HG02943 (cell line): ENCODE results near the gene GAD1.

Source experiments
- ATAC-seq: cut with Tn5 transposase; IDR thresholded peaks from one replicate; pipeline ENCODE4 v1.9.1; 2021; ENCODE audit warnings: mild to moderate bottlenecking, low read depth, moderate library complexity; ENCODE audit not compliant: unreplicated experiment

Gene GAD1

DNA sequence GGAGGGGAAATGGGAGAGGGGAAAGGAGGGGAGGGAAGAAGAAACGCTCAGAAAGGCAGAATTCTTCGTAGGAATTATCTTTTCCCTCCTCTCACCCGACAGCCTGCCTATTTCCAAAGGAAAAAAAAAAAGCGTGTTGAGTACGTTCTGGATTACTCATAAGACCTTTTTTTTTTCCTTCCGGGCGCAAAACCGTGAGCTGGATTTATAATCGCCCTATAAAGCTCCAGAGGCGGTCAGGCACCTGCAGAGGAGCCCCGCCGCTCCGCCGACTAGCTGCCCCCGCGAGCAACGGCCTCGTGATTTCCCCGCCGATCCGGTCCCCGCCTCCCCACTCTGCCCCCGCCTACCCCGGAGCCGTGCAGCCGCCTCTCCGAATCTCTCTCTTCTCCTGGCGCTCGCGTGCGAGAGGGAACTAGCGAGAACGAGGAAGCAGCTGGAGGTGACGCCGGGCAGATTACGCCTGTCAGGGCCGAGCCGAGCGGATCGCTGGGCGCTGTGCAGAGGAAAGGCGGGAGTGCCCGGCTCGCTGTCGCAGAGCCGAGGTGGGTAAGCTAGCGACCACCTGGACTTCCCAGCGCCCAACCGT is at the start of gene GAD1:
Gene GAD1 (plus strand): TSS at position 384 of the 589 bp plus-strand sequence. CDS start 1,705 bp downstream, outside the sequence.
- no peak for ATAC-seq

DNA sequence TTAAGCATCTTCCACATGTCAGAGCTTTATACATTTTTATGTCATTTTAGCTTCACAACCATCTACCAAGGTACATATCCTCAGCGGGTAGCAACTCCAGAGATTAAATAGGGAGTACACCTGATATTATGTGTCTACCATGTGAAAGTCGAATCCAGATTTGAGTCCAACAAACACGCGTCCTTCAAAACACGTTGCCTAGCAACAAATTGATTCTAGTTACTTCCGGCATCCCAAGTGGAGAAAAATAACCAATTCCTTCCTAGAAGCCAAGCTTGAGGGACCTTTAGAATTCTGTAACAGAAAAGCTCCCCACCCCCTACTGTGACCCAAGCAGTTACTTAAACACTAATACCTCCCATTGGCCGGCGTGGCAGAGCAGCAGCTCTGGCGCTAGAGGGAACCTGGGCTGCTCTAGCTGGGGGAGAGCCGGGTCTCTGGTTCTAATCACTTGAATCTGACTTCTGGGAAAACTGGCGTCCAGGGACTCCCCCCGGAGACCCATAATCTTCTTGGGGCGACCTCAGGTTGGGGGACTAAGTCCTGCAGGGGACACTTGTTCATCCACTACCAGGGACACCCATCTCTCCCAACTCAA is 46.6 kb upstream of the GAD1 start, which contains the start of gene ERICH2:
Gene ERICH2 (plus strand): TSS at position 371 of the 598 bp plus-strand sequence. CDS start 304 bp downstream, outside the sequence.
- peak; percentile 46 for ATAC-seq

DNA sequence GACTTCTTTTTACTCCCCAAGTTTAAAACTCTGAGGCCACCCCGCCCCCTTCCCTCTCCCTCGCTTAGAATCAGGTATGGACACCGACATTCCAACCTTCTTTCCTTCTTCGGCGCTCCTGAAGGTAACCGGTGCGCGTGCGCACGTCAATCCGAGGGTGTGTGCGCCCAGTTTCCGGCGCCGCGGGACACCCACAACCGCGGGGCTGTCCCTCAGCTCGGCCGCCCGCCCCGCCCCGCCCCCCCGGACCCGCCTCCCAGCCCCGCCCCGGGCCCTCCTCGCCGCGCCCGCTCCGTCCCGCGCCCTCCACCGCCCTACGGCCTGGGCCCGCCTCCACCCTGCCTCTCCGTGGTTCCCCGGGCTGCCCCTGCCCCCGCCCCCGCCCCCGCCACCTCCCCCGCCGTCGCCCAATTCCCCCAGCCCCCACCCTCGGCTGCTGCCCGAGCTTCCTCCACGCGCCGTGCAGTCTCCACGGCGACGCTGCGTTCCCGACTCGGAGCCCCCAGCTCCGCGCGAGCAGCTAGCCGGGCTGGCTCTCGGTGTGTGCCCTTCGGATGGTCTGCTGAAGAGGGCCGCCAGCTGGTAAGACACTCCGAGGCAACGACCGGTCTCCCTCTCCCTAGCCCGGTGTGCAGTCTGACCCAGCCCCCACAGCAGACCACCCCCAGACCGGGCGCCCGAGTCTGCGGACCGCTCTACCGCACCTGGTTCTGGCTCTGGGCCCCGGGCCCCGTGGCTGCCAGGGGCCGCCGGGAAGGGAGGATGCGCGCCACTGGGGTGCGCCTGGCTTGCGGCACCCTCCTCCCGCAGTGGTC is 45.9 kb upstream of the GAD1 start:
- ATAC-seq, result peak; percentile 81

DNA sequence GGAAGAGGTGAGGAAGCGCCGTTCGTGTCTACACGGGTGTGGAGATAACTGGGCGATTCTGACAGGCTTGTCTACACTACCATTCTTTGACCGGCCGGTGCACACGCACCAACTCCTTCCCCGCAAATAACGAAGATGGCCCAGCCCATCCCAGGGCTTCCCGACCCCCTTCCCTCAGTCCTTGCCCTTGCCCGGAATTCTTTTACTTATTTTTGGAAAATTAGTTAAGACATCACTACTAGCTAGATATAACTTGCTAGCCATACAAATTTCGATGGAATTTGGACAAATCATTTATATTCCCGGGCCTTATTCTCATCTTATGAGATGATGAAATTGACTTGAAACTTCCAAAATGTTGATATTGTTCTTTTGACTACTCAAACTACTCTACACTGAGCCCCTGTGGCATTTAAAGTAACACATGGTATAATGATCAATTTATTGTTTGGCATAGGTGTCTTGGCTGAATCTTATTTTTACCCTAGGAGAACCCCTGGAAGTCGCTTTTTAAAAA is 45.2 kb upstream of the GAD1 start:
- ATAC-seq, result peak; percentile 21

DNA sequence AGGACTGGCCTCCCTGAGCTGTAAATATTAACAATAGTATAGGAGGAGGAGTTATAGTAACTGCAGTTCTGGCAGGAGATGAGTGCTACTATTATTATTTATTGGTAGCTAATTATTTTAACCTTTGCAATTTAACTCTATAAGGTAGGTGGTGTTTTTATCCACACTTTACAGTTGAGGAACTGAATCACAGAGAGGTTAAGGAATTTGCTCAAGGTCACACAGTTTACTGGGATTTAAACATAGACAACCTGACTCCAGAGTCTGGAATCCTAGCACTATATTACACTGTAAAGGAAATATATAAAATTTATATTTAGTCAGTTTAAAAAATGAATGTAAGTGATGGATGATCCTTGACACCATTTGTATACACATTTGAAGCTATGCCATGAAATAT is 44.4 kb upstream of the GAD1 start:
- no peak for ATAC-seq

DNA sequence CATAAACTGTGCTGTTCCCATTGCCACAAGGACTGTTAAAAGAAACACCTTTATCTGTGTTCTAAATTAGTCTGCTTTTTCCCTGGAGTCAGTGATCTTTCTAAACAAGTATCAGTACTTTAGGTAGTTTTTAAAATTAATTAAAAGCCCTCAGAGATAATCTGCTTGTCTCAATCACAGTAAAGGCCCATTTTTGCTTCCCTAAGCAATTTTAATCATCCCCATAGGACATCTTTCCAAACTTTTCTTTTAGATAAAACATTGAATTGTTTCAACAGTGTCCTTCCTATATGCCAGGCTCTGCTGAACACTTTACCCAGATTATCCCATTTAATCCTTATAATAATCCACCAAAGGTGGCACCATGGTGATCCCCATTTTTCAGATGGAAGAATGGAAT is 42.6 kb upstream of the GAD1 start:
- ATAC-seq, result no peak

DNA sequence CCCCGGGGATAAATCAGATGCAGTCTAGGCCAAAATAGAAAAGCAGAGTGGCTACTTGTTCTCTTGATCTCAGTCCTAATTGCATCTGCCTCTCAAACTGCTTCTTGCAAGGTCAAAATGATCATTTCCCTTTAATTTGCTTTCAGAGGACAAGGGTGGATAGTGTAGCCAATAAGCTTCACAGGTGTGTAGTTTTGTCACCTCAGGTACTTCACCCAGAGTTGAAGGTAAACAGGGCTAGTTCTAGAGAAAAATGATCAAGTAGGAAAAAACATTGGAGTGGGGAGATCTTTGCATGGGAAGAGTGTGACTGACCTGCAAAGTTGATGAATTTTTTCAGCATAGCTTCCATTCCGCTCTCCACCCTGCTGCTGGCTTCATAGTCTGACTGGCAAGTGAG is 37.8 kb upstream of the GAD1 start:
- ATAC-seq, result no peak

DNA sequence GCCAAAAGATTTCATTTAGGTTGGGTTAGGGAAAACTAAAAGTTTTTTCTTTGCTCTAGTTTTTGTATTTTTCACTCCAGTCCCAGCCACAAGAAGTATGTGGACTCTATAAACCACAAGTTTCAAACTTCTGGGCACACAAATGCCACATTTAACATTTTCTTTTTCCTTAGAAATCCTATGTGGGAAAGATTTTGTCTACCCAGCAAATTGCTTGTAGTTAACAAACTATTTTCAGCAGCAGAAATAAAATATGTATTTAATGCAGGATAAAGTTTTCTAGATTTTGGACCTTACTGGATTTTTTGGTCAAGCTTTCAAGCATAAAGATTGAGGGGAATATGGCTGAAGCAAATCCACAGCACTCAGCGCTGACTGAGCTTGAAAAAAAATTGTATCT is 37.4 kb upstream of the GAD1 start:
- ATAC-seq, result no peak

DNA sequence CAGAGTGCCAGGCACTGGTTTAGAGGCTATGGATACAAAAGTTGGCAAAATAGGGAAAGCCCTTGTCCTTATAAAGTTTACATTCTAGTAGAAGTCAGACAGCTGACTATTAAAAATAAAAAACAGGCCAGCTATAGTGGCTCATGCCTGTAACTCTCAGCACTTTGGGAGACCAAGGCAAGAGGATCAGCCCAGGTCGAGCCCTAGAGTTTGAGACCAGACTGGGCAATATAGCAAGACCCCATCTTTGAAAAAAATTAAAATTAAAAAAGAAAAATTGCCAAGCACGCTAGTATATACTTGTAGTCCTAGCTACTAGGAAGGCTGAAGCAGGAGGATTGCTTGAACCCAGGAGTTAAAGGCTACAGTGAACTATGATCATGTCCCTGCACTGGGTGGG is 34.0 kb upstream of the GAD1 start:
- ATAC-seq, result no peak

DNA sequence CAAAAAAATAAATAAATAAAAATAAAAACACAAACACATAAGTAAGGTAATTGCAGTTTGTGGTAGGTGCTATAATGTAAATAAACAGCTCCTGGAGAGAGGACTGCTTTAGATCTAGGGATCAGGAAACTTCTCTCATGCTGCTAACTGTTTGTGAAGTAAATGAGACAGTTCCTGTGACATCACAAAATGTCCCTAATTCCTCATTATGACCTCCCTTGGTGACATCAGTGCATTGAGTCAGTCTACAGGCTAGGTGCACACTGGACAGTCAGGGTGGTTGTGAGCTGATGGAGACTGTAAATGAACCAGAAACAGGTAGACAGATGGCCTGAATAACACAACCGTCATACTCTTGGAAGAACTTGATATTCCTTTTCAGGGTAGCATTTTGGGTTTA is 33.1 kb upstream of the GAD1 start:
- no peak for ATAC-seq

DNA sequence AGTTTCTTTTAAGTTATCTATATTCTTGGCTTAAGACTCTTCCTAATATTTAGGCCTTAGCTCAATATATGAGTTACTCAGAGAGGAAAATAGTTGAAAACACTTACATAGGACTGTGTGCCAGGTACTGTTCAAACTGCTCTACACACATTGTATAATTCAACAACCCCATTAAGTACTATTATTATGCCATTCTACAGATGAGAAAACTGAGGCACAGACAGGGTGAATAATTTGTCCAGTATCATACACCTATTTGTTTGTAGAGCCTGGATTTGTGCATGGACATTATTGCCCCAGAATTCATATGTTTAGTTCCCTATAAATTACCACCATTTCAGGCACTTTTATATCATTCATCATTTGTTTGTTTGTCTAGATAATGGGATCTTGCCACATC is 17.7 kb upstream of the GAD1 start:
- ATAC-seq, result no peak

DNA sequence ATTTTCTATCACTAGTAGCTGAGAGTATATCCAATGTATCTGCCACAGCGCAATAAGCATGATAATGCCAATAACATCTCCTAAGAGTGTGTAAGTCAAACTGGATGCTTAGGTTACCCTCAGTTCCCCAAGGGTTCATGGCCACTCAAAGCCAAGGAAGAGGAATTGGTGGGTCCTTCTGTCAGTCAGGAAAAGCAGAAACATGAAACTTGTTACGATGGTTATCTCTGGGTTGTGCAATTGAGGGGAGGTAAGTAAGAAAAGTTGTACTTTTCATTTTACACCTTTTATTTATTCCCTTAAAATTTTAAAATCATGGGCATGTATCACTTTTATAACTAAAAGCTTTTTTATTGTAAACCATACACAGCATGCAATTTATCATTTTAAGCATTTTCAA is 10.1 kb upstream of the GAD1 start:
- no peak for ATAC-seq

DNA sequence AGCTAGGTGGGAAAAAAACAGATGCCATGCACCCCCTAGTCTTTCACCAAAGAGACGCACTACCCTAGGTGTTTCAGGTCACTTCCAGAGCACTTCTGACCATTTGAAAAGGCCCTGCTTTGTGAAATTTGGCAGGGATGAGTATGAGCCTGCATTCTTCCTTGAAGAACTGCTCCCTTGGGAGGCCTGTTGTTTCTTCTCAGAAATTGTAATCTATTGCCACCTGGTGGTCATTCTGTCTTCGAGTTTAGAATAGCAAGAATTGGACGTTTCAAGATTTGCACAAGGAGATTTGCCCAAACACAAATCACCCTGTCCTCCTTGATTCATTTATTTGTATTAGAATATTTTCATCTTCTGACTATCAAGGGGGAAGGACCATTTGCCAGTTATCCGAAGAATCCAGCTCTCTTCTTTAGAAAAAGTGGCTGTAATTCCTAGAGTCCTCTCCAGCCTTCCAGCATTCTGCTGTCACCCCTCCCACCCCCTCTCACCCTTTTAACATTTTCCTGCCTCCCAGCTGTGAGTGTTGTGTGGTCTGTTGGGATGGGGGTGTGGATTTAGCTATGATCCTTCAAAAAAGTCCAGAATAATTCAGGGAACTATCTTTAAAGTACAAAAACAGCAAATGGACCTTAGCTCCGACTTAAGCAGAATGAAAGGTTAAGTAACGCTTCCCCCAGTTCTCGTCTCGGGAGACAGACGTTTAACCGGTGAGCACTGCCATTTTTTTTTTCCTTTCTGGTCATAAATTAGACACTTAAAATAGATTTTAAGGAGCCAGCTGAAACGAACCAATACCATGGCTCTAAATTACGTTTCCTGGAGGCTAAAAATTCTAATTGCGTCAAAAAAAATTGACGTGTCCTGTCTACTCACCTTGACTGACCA is 3.7 kb upstream of the GAD1 start:
- no peak for ATAC-seq

DNA sequence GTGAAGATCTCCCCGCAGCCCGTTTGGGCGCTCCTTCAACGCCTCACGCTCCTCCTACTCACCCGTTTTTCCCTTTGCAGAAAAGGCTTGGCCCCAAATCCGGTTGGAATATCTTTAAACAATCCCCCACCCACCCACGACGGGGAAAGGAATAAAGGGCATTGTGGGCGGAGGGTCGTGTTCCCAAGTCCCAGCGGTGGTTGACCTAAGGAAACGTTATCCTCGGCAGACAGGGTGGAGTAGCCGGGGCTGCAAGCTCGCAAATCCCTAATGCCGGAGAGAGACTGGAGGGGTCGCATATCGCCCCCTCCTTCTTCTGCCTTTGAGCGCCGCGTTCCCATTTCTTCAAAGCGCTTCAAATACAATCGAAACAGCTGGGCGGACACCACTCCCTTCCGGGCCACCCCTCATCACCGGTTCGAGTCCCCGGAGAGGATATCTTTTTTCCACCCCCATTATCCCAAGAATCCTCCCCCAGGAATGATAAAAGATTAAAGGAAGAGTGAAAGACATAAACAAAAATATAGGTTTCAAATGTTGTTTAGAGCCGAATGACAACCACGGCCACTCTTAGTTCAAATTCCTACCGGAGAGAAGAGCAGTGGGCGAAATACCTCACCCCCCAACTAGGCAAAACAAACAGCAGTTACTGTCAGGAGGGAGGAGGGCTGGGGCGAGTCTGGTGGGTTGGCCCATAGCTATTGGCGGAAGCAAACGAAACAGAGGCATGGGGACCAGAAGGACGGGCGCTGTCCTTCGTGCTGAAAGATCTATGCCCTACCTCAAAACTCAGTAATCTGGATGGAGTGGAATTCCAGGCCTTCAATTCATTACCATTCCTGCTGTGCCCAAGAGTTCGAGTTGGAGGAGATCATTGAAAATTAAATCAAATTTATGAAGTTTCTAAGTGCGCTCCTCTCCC is 2.8 kb upstream of the GAD1 start:
- ATAC-seq, result no peak

DNA sequence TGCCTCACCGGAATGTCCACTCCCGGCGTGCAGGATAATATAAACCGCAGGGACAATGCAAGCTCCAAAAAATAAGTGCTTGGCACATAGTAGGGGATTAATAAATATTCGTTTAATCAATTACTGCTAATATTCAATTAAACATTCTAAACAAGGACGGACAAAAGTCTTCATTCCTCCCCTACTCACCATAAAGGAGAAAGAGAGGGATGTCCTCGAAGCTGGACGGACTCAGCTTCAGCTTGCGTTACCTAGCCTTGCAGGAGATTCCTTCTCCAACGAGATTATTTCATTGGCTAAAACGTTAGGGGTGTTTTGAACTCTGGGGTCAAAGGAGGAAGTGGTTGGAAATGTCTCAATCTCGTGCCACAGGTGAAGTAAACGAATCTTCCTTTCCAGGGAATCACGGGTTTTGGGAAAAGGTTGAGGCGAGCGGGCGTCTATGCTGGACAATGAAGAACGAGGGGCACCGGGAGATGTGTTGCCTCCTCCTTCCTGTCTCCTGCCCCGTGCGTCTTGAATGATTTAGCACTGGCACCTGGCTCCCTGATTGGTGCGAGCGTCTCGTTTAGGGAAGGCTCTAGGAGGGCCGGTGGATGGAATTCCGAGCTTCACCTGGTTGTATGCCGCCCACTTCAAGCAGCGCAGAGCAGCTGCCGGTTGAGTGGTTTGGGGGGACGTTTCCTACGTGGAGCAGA is 2.0 kb upstream of the GAD1 start:
- no peak for ATAC-seq

DNA sequence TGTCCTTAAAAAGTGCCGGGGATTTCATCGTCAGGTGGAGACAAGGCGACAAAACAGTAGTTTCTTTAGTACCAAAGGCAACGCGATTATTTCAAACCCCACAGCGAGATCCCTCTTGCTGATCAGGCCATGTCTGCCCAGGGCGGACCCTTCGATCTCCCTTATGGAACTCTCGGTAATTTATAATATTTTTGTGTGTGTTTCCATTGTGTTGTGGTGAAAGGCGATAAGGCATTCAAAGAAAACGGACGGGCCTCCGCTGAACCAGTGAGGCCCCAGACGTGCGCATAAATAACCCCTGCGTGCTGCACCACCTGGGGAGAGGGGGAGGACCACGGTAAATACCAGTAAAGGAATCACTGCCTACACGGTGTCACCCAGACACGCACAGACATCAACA is 1.4 kb upstream of the GAD1 start:
- ATAC-seq, result no peak

DNA sequence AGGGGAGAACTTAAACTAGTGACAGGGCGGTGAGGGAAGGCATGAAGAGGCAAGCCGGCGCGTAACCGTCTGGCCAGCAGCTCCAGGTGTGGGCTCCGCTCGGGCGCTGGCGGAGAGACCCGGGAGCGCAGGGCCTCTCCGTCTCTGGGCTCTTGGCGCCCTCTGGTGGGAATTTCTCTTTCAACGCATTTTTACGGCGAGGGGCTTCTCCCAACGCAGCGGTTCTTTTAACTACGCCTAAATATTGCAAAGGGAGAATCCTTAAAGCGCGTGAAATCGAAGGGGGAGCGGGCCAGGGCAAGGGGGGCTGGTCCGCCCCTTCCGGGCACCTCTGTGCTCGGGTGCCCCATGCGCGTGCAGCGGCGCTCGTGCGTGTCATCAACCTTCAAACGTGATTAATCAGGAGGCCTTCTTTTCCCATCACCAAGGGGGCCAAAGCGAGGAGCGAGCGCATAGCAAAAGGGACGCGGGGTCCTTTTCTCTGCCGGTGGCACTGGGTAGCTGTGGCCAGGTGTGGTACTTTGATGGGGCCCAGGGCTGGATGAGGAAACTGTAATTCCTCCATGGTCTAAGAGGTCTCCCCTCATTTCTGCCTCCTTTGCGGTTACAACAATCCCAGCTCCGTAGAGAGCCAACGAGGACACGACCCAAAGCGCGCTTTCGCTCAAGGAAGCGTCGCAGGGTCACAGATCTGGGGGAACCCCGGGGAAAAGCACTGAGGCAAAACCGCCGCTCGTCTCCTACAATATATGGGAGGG is 762 bp upstream of the GAD1 start:
- ATAC-seq, result no peak
